GM19025 (cell line): ENCODE measurements around the gene CLDN14.
"Not testable (repeated sequence)": the region's sequence is repeated elsewhere in the genome, so short reads cannot be mapped to it uniquely, and the experiment has no call there.

ENCODE experiments used
- ATAC-seq: cut with Tn5 transposase; IDR thresholded peaks from one replicate; pipeline ENCODE4 v1.9.1; 2021; ENCODE audit warnings: mild to moderate bottlenecking, low read depth, moderate library complexity; ENCODE audit not compliant: unreplicated experiment

The CLDN14 gene

DNA sequence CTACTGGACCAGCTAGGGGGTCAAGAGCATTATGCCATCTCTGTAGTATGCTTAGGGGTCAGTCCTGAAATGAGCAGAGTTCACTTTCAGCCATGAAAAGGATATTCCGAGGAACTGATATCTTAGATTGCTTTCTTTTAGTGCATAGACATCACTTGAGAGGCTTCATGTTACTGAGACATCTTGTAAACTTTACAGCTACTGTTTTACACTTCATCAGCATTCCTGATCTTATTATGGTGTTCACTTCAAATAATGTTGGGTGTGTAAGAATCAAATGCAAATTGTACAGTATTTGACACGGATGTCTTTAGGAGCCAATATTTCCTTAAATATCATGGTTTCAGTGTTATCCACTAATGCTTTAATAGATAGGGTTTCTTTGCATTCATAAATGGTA lies 22.4 kb upstream of the CLDN14 start:
- ATAC-seq, result no peak

DNA sequence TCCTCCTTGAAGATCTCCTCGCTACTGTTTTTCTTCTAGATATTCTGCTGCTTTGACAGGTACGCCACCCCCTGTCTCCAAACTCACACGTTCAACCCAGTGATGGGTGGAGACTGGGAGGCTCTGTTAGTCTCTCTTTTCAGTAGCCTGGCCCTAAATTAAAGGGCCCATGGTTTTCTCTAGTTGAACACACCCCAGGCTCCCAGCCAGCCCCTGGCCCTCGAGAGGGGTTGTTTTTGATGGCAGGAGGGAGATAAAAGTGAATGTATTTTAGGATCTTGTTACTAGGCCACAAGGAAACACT lies 21.6 kb upstream of the CLDN14 start:
- ATAC-seq, result no peak

DNA sequence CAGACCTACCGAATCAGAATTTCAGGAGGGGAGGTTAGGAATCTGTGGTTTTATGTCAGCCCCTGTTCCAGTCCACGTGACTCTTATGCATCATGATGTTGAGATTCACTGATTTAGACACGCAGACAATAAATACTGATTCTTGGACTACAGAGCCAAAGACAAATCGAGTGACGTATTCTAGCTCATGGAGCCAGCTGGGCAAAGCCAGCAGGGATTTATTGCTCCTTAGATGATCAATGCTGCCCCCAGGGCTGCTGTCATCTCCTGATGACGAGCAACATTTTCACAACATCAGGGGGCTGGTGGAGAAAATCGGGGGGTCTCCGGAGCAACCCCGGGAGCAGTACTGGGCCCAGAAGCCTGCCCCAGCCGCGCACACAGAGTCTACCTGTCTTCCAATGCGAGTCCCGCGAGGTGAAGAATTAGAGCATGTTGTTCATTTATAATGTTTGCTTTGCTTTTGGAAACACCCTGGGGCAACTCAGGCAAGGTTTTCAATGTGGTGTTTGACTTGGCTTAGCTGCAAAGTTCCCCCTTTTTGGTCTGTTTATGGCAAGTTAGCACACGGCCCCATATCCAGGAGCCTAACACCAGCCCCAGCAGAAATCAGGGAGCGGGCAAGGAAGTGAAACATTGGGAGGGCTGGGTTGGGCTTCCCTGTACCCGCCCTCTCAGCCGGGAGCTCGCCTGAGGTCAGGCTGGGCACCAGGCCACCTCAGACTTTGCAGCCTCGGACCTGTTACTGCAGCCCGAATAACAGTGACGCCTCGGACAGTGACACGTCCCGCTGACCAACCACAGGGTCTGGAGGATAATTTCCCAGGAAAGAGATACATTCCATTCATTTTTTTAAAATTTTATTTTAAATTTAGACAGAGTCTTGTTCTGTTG lies 19.9 kb upstream of the CLDN14 start:
- ATAC-seq, result no peak

DNA sequence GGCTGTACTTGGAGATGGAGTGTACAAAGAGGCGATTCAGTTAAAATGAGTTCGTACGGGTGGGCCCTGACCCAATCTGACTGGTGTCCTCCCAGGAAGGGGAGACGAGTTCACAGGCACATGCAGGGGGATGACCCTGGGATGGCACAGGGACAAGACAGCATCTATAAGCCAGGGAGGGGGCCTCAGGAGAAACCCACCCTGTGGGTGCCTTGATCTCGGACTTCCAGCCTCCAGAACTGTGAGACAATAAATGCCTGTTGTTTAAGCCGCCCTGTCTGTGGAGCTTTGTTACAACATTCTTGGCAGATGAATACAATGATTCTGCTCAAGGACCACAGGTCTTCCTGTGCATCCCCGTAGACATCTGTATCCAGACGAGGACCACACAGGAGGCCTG lies 14.6 kb upstream of the CLDN14 start:
- ATAC-seq, result no peak

DNA sequence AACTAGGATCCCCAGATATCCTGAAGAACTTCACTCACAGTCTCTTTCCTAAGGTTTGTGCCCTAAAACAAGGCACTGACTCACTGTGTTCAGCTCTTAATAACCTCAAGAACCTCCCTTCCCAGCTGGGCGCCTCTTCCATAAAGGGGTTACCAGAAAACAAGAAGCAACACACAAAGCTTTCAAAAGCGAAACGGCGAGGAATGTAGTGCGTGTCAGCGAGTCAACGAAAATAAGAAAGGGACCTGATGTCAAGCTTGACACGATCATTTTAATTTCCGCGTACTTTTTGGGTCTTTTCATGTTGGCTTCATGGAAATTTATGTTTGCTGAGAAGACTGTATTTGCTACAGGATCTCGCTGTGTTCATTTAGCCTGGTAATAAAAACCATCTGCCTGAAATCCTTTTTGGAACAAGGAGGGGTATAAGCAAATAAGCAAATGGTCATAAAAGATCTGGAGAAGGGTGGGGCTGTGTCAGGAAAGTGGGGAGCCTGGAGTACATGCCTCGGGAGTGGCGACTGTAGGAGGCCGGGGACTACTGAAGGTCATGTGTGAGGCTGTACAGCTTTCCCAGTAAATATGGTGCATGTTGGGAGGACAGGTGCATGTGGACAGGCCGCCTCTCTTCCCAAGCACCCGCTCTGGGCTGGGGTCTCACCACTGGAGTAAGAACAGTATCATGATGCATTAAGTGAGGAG lies 11.4 kb upstream of the CLDN14 start:
- ATAC-seq, result no peak

DNA sequence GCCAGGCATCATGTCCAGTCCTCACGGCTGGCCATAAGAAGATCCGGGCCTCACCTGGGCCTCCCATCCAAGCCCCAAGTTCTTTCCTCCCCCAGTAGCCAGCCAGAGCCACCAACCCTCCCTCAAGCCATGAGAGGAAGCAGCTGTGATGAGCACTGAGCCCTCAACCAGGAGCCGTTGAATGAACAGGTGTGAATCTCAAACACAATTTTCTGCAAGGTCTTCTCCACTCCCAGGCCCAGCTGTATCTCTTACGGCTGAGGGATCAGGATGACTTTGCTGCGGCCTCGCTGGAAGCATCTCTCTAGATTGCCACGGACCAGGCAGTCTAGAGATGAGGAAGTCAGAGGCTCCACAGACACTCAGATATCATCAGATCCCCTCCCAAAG lies 9.8 kb upstream of the CLDN14 start:
- no peak for ATAC-seq

DNA sequence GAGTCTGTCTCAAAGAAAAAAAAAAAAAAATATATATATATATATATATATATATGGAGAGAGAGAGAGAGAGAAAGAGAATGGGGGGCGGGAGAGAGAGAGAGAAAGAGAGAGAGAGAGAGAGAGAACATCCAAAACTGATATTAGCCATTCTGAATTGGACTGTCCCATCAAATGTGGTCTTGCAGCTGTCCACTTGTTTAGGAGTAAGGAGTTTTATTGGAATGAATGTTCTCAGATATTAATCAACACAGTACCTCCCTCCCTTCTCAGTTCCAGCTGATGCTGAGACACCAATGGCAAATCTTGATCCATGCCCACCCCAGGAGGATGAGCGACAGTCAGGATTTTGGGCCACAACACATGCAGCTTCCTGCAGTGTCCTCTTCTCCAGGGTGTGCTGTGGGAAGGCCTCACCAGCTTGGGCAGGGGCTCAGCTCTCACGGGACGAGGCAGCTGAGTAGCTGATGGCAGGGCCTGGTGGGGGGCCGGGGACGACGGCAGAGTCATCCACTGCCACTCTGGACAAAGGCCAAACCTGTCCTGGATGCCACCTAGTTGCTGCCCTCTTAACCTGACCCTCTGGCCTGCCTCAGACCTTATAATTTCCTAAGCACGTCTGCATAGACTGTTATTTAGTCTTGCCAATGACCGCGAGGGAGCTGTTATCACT lies 9.3 kb upstream of the CLDN14 start:
- no peak for ATAC-seq

DNA sequence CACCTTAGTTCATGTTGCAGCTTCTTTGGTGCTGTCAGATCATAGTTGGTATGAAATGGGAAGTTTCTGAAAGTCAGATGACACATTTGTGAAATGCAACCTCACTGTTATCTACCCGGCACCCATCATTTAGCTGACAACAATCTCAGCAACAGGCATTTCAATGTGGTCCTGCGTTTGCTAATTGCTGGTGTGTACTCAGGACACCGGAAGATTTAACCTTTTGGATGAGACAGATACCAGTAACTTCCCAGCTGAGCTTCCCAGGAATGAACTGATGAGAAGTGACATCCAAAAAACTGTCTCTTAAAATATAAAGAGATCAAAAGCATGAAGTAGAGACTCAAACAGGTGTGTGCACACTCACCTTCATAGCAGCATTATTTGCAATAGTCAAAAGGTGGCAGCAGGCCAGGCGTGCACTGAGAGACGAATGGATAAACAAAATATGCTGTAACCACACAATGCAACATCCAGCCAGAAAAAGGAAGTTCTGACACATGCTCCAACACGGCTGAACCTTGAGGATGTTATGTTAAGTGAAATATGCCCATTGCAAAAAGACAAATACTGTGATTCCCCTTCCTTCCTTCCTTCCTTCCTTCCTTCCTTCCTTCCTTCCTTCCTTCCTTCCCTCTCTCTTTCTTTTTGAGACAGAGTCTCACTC lies 7.9 kb upstream of the CLDN14 start:
- no peak for ATAC-seq

DNA sequence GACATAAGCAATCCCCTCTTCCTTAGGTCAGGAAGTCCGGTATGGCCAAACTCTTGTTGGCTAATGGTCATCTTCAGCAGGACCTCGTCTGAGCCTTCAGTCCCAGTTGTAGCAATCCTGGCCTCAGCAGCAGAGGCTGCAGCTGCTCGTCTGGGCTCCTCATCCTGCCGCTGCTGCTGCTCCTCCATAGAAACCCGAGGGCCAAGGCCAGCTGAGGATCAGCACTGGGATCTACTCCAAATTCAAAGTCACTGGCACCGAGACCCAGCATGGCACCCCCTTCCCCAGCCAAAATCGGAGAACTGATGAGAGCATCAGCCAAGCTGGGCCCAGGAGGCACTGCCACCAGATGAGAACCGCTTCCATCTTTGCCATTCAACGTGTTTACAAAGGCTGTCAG lies 6.3 kb upstream of the CLDN14 start:
- ATAC-seq, result no peak

DNA sequence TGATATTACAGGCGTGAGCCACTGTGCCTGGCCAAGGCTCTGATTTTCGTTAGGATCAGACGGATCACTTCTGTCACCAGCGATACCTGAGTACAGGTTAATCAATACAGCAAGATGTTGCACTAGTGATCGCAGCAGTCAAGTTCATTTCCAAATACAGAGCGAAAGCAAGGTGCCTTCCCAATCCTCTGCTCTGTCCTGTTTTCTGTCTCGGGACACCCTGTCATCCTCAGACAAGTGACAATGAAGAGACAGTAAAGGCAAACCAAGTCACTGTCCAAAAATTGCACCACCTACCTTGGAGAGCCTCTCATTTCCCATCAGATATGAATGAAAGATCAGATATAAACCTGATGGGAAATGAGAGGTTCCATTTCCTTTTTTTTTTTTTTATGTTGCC lies 5.6 kb upstream of the CLDN14 start:
- no peak for ATAC-seq

DNA sequence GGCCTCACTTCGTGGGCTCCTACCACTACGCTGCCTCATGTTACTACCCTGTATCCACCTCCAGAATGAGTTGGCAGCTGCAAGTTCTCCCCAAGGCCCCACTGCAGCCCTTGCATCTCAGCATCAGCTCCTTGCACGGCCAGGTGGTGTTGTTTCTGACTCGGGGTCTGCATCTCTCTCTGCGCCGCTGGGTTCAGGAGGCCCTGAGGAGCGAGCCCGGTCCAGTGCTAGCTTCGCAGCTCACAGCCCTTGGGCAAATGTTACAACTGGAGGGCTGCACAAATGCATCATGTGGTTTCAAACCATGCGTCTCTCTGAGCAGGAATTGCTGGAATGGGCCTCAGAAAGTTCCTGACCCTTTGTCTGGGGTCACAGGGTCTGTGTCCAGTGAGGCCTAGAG lies 3.2 kb upstream of the CLDN14 start:
- ATAC-seq, result no peak

DNA sequence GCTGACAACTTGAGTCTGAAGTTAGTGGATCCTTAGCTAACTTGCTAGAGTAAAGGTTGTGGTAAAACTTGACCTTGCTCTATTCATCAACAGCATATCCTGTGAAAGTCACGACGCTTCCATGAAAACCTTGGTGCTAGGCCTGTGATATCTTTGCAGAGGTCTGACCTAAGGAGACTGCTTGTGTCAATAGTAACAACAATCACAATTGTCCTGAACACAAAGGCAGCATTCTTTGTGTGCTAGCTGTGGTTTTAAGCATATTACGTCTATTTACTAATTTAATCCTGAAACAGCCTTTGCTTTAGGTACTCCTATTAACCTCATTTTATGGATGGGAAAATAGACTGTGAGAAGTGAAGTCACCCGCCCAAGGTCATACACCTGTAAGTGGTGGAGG lies 2.8 kb upstream of the CLDN14 start:
- ATAC-seq, result no peak

DNA sequence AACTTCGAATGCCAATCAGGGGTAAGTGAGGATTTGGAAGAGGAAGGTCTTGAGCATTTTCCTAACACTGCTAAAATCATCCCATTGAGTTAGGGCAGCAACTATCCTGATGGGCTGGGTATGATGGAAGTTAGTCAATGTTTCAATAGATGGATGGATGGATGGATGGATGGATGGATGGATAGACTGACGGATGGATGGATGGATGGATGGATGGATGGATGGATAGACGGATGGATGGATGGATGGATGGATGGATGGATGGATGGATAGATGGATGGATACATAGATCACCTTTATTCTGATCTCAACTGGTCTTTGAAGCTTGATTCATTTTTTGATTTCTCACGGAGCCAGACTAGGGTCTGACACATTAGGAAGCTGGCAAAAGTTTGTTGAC lies 2.3 kb upstream of the CLDN14 start:
- ATAC-seq, result no peak

DNA sequence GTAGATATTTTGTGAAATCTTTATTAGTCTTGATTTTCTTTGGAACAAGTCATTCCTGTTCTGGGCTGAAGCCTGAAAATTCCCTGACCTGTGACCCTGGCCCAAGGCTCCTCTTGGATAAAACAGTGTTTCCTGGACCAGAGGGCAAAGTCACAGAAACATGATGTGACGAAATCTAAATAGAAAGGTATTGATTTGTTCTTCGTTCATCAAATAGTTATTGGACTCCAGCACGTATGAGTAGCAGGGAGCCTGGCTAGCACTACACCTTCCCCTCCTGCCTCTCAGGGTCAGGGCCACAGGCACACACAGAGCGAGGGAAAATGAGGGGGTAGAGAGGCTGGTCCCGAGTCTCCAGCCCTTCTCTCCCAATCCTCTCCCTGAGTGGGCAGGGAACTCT lies 1.7 kb upstream of the CLDN14 start:
- ATAC-seq, result no peak

DNA sequence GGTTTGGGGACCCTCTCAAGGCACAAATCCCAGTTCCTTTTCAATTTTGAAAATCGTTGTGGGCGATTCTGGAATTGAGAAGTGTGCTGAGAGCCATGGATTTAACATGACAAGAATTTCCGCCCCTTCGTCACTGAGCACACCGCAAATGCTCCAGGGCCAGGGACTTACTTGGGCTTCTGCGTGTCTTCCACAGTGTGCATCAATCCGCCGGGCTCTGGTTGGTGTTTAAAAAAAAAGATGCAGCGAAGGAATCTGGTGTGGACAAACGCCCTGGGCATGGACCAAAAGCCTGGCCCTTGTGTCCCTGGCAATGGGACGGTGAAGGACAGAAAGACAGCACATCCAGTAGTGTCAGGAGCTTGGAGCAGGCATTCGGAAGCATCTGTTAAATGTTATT lies 696 bp upstream of the CLDN14 start:
- ATAC-seq, result no peak

DNA sequence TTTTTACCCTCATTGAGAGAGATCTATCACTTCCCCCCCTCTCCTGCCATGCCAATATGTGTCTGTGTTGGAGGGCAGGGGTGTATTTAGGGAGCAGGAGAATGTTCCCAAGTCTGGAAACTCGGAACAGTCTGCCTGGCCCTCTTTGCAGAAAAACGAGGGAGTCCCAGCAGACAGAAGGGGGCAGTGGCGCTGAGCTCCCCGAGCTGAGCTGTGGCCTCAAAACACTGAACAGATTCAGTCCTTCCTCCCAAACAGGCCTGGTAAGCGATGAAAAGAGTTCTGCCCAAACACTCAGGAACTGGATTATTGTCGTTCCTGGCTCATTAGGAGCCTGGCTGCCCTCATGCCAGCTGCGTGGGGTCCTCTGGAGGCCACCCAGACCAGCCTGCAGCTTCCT lies 981 bp downstream of the CLDN14 start:
- ATAC-seq, result no peak

DNA sequence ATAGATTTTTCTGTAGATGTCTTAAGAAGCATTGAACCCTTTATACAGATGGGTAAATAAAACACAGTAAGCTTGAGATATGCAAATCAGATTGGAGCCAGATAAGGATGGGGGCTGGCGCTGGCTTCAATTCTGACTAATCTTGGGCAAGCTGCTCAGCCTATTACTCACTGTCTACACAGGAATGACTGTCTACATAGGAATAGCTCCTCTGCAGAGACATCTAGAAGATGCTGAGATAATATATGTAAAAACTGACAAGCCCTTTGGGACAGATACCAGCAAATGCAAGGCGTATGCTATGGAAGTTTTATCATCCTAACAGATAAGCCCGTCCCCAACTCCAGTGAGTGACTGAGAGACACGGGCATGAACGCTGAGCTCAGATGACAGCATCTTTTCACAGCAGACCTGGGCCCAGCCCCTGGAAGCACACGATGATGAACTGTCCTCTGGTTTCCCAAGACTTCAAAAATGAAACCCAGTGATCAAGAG lies 1.7 kb downstream of the CLDN14 start:
- ATAC-seq, result no peak

DNA sequence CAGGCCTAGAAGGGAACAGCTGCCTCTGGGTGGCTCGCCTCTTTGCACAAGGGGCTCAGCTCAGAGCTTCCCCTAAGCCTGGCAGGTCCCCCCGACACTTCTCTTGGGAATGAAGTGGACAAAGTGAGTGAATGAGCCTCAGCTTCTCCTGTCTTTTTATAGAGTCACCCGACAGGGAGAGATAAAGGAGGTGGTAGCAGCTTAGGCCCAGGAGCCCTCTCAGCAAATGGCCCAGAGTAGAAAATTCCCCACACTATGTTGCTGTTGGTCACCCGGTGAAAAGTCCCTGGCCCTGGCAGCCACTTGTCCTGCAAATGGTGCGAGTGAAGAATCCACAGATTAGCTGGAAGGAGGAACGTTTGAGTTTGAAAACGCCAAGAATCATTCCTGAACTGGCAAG lies 2.4 kb downstream of the CLDN14 start:
- no peak for ATAC-seq

DNA sequence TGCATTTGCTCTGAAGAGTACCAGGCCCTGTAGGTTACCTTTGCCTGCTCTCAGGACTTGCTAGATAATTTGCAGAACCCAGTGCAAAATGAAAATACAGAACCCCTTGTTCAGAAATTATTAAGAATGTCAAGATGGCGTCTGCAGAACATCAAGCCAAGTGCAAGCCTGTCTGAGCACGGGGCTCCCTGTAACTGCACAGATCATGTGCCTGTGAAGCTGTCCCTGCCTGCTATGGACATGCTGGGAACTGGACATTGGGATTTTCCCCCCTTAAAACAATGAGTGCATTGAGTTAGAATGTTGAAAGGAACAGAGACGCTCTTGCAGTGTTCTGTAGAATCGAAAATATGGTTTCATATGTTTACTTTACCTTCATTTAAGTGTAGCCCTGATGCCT lies 2.9 kb downstream of the CLDN14 start:
- no peak for ATAC-seq

DNA sequence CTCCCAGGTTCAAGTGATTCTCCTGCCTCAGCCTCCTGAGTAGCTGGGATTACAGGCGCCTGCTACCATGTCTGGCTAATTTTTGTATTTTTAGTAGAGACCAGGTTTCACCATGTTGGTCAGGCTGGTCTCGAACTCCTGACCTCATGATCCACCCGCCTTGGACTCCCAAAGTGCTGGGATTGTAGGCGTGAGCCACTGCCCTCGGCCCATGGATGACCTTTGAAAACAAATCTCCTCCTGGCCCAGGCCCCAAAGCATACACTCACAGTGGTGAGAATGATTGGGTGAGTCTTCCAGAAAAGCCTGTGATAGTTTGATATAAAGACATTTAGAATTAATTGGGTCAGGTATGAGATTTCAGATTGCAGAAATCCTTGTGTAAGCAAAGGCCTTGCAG lies 3.4 kb downstream of the CLDN14 start:
- not testable (repeated sequence) for ATAC-seq

DNA sequence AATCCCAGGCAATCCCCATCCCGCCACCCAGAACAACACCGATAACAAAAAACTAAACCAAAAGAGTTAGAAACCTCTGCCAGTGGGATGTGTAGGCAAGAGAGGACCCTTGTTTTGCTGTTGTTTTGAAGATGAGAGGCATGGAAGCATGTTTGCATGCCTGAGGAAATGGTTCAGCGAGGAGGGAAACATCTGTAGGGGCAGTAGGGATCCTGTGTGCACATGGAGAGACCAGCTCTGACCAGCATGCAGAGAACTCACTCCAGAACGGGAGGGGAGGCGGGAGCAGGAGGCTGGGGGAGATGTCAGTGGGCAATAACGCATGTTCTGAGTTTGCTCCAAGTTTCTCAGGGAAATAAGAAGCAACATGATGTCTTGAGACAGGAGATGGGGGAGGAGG lies 5.3 kb downstream of the CLDN14 start:
- no peak for ATAC-seq
